HG02943 (cell line): Measurements from ENCODE around the gene NATD1.
A peak's percentile ranks its signal among the peaks of the same experiment; 100 is the strongest.

ENCODE experiments used
- ATAC-seq: cut with Tn5 transposase; IDR thresholded peaks from one replicate; pipeline ENCODE4 v1.9.1; 2021; ENCODE audit warnings: mild to moderate bottlenecking, low read depth, moderate library complexity; ENCODE audit not compliant: unreplicated experiment

NATD1 gene

GRCh38 chr17:21277332-21277731, 24.1 kb upstream of the NATD1 start:
- no peak for ATAC-seq

- no peak for ATAC-seq
These were observed 23.0 kb upstream of the NATD1 start for GRCh38 chr17:21276264-21276588.

GRCh38 chr17:21275579-21276263, 22.5 kb upstream of the NATD1 start:
- peak; percentile 88 for ATAC-seq

DNA sequence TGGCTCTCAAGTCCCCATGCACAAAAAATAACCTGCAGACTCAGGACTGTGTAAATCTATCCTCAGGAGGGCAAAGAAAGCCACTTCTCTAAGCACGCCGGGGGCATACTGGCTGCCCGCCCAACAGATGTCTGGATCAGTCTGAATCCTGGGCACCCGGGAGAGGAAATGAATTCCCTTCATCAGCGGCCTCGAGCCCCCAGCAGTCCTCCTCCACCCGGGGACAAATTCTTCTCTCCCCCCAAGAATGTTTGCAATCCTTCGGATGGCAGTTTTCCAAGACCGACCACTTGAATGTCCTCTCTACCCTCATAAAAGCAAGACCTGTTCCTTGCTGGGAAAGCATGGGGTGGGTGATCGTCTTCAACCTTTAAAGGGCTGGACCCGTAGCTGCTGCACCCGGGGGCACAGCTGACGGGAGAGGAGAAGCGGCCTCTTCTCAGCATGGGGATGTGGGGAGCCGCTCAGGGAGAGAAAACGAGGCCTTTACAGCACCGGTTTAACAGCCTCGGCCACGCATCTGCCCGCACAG, 21.9 kb upstream of the NATD1 start:
- ATAC-seq, result peak; percentile 8

GRCh38 chr17:21272881-21273792, 19.9 kb upstream of the NATD1 start:
- ATAC-seq, result no peak

DNA sequence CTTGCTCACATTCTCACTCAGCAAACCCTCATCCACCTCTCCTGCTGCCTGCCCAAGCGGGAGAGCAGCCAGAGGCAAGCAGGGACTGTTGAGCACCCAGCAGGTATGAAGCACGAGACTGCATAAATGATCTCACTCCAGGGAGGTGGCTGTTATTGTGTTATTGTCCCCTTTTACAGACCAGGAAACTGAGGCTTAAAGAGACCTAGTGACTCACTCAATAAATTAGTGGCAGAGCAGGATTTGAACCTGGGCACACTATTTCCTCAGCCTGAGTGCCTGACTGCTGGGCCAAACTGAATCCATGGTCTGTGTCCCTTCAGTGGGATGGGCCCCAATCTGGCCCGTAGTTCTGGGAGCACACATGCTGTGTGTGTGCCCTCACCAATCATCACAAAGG, 19.0 kb upstream of the NATD1 start:
- ATAC-seq, result no peak

DNA sequence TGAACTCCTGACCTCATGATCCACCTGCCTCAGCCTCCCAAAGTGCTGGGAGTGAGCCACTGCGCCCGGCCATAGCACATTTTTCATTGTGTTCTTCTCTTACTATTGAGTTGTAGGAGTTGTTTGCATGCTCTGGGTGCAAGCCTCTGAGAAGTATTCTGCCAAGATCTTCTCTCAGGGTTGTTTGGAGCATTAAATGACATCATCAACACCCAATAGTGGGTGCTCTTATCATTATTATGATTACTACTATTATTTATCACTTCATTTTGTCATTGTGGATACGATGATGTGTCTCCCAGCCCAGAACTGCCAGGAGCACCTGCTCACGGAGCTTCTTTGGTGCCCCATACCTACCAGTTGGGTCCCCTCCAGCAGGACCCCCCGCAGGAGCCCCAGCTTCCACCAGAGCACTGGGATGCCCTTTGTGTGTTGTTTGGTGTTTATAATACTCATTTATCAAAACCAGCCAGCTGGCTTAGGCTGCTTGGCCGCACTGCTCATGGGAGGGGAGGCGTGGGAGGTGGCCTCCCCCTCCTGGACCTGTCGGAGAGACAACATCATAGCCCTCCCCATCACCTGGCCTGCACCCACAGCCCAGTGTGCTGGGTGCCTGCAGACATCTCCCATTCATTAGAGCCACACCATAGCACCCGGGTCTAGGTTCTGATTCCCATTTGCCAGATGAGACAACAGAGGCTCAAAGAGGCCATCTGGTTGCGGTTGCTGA, 18.4 kb upstream of the NATD1 start:
- no peak for ATAC-seq

GRCh38 chr17:21269394-21269793, 16.2 kb upstream of the NATD1 start:
- ATAC-seq, result no peak

- no peak for ATAC-seq
These were observed 15.5 kb upstream of the NATD1 start for GRCh38 chr17:21268596-21269188.

DNA sequence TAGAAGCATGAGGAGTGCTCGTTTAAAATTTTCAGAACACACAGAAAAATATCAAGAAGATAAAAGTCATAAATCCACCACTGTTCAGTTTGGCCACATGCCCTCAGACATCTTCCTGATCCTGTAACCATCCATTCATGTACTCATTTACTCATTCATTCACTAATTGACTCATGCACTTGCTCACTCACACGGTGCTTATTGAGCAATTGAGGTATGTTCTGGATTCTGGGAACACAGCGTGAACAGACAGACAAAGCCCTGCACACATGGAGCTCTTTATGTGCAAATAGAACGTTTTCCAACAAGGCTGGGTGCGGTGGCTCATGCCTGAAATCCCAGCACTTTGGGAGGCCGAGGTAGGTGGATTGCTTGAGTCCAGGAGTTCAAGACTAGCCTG, 10.2 kb upstream of the NATD1 start:
- ATAC-seq, result no peak

- ATAC-seq, result no peak
These were observed 9.2 kb upstream of the NATD1 start for GRCh38 chr17:21262259-21262993.

- no peak for ATAC-seq
These were observed 5.4 kb upstream of the NATD1 start for GRCh38 chr17:21258593-21258992.

- peak; percentile 22 for ATAC-seq
These were observed 634 bp upstream of the NATD1 start for GRCh38 chr17:21253646-21254441.

GRCh38 chr17:21252289-21252795, 868 bp downstream of the NATD1 start:
- peak; percentile 11 for ATAC-seq

DNA sequence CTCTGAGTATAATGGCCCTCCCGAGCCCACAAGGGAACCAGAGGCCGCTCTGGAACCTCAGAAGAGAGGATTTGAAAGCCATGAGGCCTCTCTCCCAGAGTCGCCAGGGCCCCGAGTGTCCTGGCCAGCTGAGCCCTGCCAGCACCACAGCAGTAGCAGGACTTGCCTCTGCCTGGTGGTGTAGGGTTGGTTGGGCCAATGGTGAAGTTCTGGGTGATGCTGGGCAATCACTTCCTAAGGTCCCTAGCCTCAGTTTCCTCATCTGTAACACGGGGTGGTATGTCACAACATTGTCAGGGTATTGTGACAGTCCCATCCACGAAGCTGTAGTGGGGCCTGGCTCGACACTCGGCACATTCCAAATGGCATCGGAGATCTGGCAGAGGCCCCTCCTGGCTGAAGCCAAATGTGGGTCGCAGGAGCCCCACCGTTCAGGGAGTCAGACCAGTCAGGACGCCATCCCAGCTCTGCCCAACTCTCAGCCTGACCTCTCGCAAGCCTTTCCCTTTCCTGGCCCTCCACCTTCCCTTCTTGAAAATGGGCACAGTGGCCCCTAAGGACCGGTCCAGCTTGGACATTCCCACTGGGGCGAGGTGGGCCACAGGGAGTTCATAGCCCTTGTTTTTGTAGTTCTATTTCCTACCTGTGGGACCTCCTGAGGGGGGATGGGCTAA, 1.7 kb downstream of the NATD1 start:
- no peak for ATAC-seq

- no peak for ATAC-seq
These were observed 2.4 kb downstream of the NATD1 start for GRCh38 chr17:21250854-21251253.

GRCh38 chr17:21249920-21250703, 3.1 kb downstream of the NATD1 start:
- no peak for ATAC-seq
